ENCODE data around the gene ASXL2.

The ASXL2 gene

DNA sequence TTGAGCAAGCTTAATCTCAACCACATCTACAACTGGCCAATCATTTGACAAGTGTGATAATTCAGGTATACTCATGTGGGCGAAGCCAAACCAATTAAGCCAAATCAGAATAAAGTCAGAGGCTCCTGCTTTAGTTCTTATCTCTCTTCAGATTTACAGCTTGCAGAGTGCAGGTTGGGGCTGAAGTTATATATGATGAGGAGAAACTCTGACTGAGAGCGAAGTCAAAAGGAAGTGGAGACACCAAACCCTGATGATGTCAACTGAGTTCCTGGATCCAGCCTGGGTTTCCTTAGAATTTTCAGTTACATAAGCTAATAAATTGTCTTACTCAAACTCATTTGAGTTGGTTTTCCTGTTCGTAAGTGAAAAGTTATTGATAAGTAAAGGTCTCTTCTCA is 73.9 kb downstream of the ASXL2 start:
- no peak overlapping the region for H3K4me3 ChIP-seq (ENCODE audit: control insufficient read depth, low read depth, low read length)

DNA sequence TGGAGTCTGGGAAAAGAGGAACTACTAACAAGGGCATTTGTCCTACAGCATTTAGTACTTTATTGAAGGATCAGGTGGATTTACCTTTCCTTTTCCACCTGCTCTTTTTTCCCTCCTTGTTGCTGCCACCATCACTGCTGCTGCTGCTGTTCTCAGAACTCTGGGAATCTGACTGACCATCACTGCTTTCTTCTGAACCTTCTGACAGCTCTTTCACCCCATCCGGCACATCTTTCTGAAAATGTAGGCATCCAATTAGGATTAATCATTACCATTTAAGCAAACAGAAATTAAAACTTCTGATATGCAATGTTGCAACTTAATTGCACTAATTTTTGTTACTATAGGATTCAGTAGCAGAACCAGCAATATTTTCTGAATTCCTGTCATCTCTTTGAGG is 79.0 kb downstream of the ASXL2 start:
- TF ChIP-seq, protein P1, sequence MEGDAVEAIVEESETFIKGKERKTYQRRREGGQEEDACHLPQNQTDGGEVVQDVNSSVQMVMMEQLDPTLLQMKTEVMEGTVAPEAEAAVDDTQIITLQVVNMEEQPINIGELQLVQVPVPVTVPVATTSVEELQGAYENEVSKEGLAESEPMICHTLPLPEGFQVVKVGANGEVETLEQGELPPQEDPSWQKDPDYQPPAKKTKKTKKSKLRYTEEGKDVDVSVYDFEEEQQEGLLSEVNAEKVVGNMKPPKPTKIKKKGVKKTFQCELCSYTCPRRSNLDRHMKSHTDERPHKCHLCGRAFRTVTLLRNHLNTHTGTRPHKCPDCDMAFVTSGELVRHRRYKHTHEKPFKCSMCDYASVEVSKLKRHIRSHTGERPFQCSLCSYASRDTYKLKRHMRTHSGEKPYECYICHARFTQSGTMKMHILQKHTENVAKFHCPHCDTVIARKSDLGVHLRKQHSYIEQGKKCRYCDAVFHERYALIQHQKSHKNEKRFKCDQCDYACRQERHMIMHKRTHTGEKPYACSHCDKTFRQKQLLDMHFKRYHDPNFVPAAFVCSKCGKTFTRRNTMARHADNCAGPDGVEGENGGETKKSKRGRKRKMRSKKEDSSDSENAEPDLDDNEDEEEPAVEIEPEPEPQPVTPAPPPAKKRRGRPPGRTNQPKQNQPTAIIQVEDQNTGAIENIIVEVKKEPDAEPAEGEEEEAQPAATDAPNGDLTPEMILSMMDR (conservative IDR thresholded peaks at IDR 0.05; ENCODE audit: control insufficient read depth, insufficient read depth, low read depth, low read length), result no peak
- no peak overlapping the region for H3K4me3 ChIP-seq (ENCODE audit: control insufficient read depth, low read depth, low read length)

More for the DNA sequence above, 73.9 kb downstream of the ASXL2 start:
- TF ChIP-seq, protein P1 (conservative IDR thresholded peaks at IDR 0.05; ENCODE audit: control insufficient read depth, insufficient read depth, low read depth, low read length), result no peak
- DNase-seq (ENCODE audit: low read depth), result no peak

DNA sequence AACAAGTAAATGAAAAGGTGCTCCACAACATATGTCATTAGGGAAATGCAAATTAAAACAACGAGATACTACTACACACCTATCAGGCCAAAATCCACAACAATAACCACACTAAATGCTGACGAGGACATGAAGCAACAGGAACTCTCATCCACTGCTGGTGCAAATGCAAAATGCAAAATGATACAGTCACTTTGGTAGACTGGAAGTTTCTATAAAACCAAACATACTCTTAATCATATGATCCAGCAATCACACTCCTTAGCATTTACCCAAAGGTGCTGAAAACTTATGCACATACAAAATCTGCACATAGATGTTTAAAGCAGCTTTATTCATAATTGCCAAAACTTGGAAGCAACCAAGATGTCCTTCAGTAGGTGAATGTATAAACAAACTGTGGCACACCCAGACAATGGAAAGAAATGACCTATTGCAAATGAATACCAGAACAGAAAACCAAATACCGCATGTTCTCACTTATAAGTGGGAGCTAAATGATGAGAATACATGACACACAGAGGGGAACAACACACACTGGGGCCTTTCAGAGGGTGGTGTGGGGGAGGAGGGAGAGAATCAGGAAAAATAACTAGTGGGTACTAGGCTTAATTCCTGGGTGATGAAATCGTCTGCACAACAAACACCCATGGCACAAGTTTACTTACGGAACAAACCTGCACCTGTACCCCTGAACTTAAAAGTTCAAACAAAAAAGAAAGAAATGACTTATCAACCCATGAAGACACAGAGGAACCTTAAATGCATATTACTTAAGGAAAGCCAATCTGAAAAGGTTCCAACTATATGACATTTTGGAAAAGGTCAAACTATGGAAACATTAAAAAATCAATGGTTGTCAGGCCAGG is 80.4 kb downstream of the ASXL2 start:
- TF ChIP-seq, protein P1 (conservative IDR thresholded peaks at IDR 0.05; ENCODE audit: control insufficient read depth, insufficient read depth, low read depth, low read length), result no peak
- H3K4me3 ChIP-seq (ENCODE audit: control insufficient read depth, low read depth, low read length), result no peak overlapping the region
- DNase-seq (ENCODE audit: low read depth), result no peak

More for the DNA sequence above, 79.0 kb downstream of the ASXL2 start:
- no peak for DNase-seq (ENCODE audit: low read depth)

DNA sequence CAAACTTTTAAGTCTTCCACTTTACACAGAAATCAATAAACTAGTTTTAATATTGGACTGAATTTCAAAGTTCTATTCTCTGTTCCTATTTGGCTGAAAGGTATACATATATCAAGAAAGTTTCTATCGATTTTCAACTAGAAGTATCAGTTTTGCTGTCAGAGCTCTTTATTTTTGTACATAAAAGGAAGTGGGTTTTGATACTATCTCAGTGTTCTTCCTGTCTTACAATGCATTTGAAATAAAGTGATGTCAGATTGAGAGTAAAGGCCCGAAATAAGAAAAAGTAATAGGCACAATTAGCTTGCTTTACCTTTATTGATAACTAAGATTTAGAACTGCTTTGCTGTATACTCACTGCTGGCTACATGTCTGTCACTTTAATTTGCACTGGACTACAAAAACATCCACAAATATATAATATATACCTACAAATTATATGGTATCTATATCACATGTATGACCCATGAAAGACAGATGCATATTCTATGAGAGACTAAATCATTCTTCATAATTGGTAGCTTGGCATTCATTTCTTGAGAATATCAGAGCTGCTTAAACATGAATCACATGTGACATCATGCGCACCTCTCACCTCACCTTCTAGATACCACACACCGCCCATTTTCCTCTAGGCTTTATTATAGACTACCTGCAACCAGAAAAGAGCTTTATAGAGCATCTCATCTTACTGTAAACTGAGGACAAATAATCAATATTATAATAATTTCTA is 83.6 kb downstream of the ASXL2 start:
- TF ChIP-seq, protein P1 (conservative IDR thresholded peaks at IDR 0.05; ENCODE audit: control insufficient read depth, insufficient read depth, low read depth, low read length), result no peak
- DNase-seq (ENCODE audit: low read depth), result no peak
- no peak overlapping the region for H3K4me3 ChIP-seq (ENCODE audit: control insufficient read depth, low read depth, low read length)

GRCh38 chr2:25790074-25790790 is 88.1 kb downstream of the ASXL2 start:
- TF ChIP-seq, protein P1 (conservative IDR thresholded peaks at IDR 0.05; ENCODE audit: control insufficient read depth, insufficient read depth, low read depth, low read length), result no peak
- H3K4me3 ChIP-seq (ENCODE audit: control insufficient read depth, low read depth, low read length), result no peak overlapping the region
- peak; percentile 4 for DNase-seq (ENCODE audit: low read depth)

- no peak for DNase-seq (ENCODE audit: low read depth)
- TF ChIP-seq, protein P1 (conservative IDR thresholded peaks at IDR 0.05; ENCODE audit: control insufficient read depth, insufficient read depth, low read depth, low read length), result no peak
- no peak overlapping the region for H3K4me3 ChIP-seq (ENCODE audit: control insufficient read depth, low read depth, low read length)
Observed at GRCh38 chr2:25788457-25788856, 89.8 kb downstream of the ASXL2 start.
